H9 (cell line): ENCODE data around the gene CST11. TPM values are rescaled to one million over a fixed set of nuclear protein-coding genes. Genes with fewer than 3 reads are reported as not detected.

Source experiments
- DNase-seq: peaks from one replicate; pipeline ENCODE4 v3.0.0-alpha.2; 2017
- H2AFZ ChIP-seq: one replicate; pipeline ENCODE4 v1.6.1; 2013; ENCODE audit warnings: mild to moderate bottlenecking, low read length, control low read depth, moderate library complexity
- H2AK5ac ChIP-seq: 2 replicates; pipeline ENCODE4 v1.6.1; 2013; ENCODE audit warnings: low read length, control low read depth, mixed read lengths; ENCODE audit not compliant: insufficient read length
- H2BK120ac ChIP-seq: one replicate; pipeline ENCODE4 v1.6.1; 2013; ENCODE audit warnings: low read depth, mild to moderate bottlenecking, low read length, control low read depth, inconsistent platforms; ENCODE audit not compliant: poor library complexity, severe bottlenecking
- H2BK12ac ChIP-seq: 2 replicates; pipeline ENCODE4 v1.6.1; 2013; ENCODE audit warnings: low read length, control low read depth, mixed read lengths, low read depth; ENCODE audit not compliant: insufficient read length
- H2BK15ac ChIP-seq: 2 replicates; pipeline ENCODE4 v1.6.1; 2013; ENCODE audit warnings: low read depth, low read length, control low read depth
- H2BK20ac ChIP-seq: one replicate; pipeline ENCODE4 v1.6.1; 2013; ENCODE audit warnings: low read depth, mild to moderate bottlenecking, low read length, control low read depth, inconsistent platforms; ENCODE audit not compliant: poor library complexity, severe bottlenecking
- H2BK5ac ChIP-seq: 2 replicates; pipeline ENCODE4 v1.6.1; 2013; ENCODE audit warnings: low read length, control low read depth, mixed read lengths; ENCODE audit not compliant: insufficient read length
- H3K14ac ChIP-seq: 2 replicates; pipeline ENCODE4 v1.6.1; 2013; ENCODE audit warnings: low read length, control low read depth; ENCODE audit not compliant: insufficient read depth
- H3K18ac ChIP-seq: 2 replicates; pipeline ENCODE4 v1.6.1; 2013; ENCODE audit warnings: low read depth, mild to moderate bottlenecking, mixed read lengths, low read length, control low read depth; ENCODE audit not compliant: insufficient read length
- H3K23ac ChIP-seq: 2 replicates; pipeline ENCODE4 v1.6.1; 2013; ENCODE audit warnings: low read length, control low read depth, mixed read lengths, low read depth; ENCODE audit not compliant: insufficient read length
- H3K23me2 ChIP-seq: 2 replicates; pipeline ENCODE4 v1.6.1; 2013; ENCODE audit warnings: low read depth, mild to moderate bottlenecking, mixed read lengths, low read length, control low read depth; ENCODE audit not compliant: insufficient read length, poor library complexity, severe bottlenecking
- H3K27ac ChIP-seq: 2 replicates; pipeline ENCODE4 v1.5.1; 2013; ENCODE audit warnings: low read length, control low read depth, mixed read lengths, low read depth; ENCODE audit not compliant: insufficient read length
- H3K27me3 ChIP-seq: 2 replicates; pipeline ENCODE4 v1.6.1; 2013; ENCODE audit warnings: low read length, control low read depth, inconsistent platforms; ENCODE audit not compliant: insufficient read depth
- H3K4ac ChIP-seq: 2 replicates; pipeline ENCODE4 v1.6.1; 2013; ENCODE audit warnings: low read depth, mild to moderate bottlenecking, control low read depth, inconsistent platforms, low read length, moderate library complexity
- H3K4me1 ChIP-seq: 2 replicates; pipeline ENCODE4 v1.6.1; 2013; ENCODE audit warnings: low read length, control low read depth, inconsistent platforms; ENCODE audit not compliant: insufficient read depth
- H3K4me2 ChIP-seq: 2 replicates; pipeline ENCODE4 v1.6.1; 2013; ENCODE audit warnings: low read length, control low read depth, mixed read lengths; ENCODE audit not compliant: insufficient read length, insufficient read depth
- H3K56ac ChIP-seq: 2 replicates; pipeline ENCODE4 v1.6.1; 2013; ENCODE audit warnings: low read depth, mild to moderate bottlenecking, mixed read lengths, low read length, control low read depth; ENCODE audit not compliant: insufficient read length
- H3K79me1 ChIP-seq: 2 replicates; pipeline ENCODE4 v1.6.1; 2013; ENCODE audit warnings: low read depth, mild to moderate bottlenecking, moderate library complexity, low read length, control low read depth, inconsistent platforms; ENCODE audit not compliant: insufficient read depth, poor library complexity, severe bottlenecking
- H3K79me2 ChIP-seq: 2 replicates; pipeline ENCODE4 v1.6.1; 2013; ENCODE audit warnings: low read length, control low read depth, inconsistent platforms; ENCODE audit not compliant: insufficient read depth
- H3K9ac ChIP-seq: 2 replicates; pipeline ENCODE4 v1.6.1; 2013; ENCODE audit warnings: low read length, control low read depth, mixed read lengths; ENCODE audit not compliant: insufficient read length; ENCODE audit errors: extremely low read depth
- H3K9me3 ChIP-seq: one replicate; pipeline ENCODE4 v1.6.1; 2013; ENCODE audit warnings: low read depth, low read length, inconsistent platforms; ENCODE audit not compliant: control insufficient read depth
- H3T11ph ChIP-seq: one replicate; pipeline ENCODE4 v1.6.1; 2013; ENCODE audit warnings: mild to moderate bottlenecking, low read length, control low read depth, inconsistent platforms
- H4K20me1 ChIP-seq: one replicate; pipeline ENCODE4 v1.6.1; 2013; ENCODE audit not compliant: control insufficient read depth, insufficient read length, insufficient read depth
- H4K5ac ChIP-seq: 2 replicates; pipeline ENCODE4 v1.6.1; 2013; ENCODE audit warnings: low read depth, mild to moderate bottlenecking, mixed read lengths, low read length, control low read depth; ENCODE audit not compliant: insufficient read length
- H4K8ac ChIP-seq: replicated peaks from 2 replicates; pipeline ENCODE4 v1.6.1; 2013; ENCODE audit warnings: low read length, control low read depth, mixed read lengths, low read depth; ENCODE audit not compliant: insufficient read length
- H4K91ac ChIP-seq: 2 replicates; pipeline ENCODE4 v1.6.1; 2013; ENCODE audit warnings: low read depth, mild to moderate bottlenecking, moderate library complexity, mixed read lengths, low read length, control low read depth; ENCODE audit not compliant: insufficient read length
- H3K27ac Mint-ChIP-seq, 3 experiments: 2 replicates in 2 of 3; 3 replicates in 1 of 3; pipeline ENCODE4 v1.8.0; 2020 to 2021; ENCODE audit warnings: mixed read lengths in 3 of 3, mild to moderate bottlenecking in 1 of 3, moderate library complexity in 1 of 3
- H3K27me3 Mint-ChIP-seq: 2 replicates; pipeline ENCODE4 v1.8.0; 2021; ENCODE audit warnings: low read depth, mild to moderate bottlenecking, moderate library complexity, mixed read lengths
- H3K36me3 Mint-ChIP-seq, 3 experiments: 2 replicates in 2 of 3; 3 replicates in 1 of 3; pipeline ENCODE4 v1.8.0; 2020 to 2021; ENCODE audit warnings: low read depth in 3 of 3, mixed read lengths in 3 of 3; ENCODE audit not compliant: insufficient read depth in 1 of 3
- H3K4me1 Mint-ChIP-seq, 2 experiments: 2 replicates each; pipeline ENCODE4 v1.8.0; 2020; ENCODE audit warnings: mixed read lengths in 2 of 2
- H3K4me3 Mint-ChIP-seq, 2 experiments: 2 replicates in 1 of 2; 3 replicates in 1 of 2; pipeline ENCODE4 v1.8.0; 2020 to 2021; ENCODE audit warnings: mild to moderate bottlenecking in 2 of 2, mixed read lengths in 2 of 2, moderate library complexity in 1 of 2
- H3K9me3 Mint-ChIP-seq, 2 experiments: 2 replicates in 1 of 2; 3 replicates in 1 of 2; pipeline ENCODE4 v1.8.0; 2020; ENCODE audit warnings: mild to moderate bottlenecking in 2 of 2, mixed read lengths in 2 of 2, moderate library complexity in 1 of 2
- CTCF ChIP-seq: fragments of 200-600 bp; sonication (generic); conservative IDR thresholded peaks from 3 replicates; pipeline ENCODE4 v1.8.0; 2021; ENCODE audit warnings: antibody characterized with exemption, mild to moderate bottlenecking
- WGBS: extraction: QIAGEN DNeasy Blood & Tissue Kit; methylation state at CpG from one replicate; pipeline ENCODE4 v1.1.7; 2013; ENCODE audit warnings: missing lambda C conversion rate, low lambda C conversion rate, mixed read lengths; ENCODE audit not compliant: insufficient read length; ENCODE audit errors: extremely low coverage; 5-methylcytosine and 5-hydroxymethylcytosine counted together
- total RNA-seq: library from RNA; stranded (reverse); gene quantifications from 2 replicates; pipeline ENCODE4 v1.2.1, GENCODE V29; 2021

CST11 gene
- total RNA-seq, 1 experiment from 2014 or later: not detected

- Histone ChIP-seq H2AK5ac (no peak overlapping the region), H3K79me1 (no peaks in the 10 kb centered on the region), H3K27me3 (no peaks in the 10 kb centered on the region), H2BK5ac (no peak overlapping the region), H3K4ac (no peak overlapping the region), H3K27ac (no peak overlapping the region), H3K4me2 (no peak overlapping the region), H2AFZ (no peak overlapping the region), H3K23ac (no peak overlapping the region), H3T11ph (no peak overlapping the region), H2BK20ac (no peak overlapping the region), H2BK120ac (no peak overlapping the region), H3K56ac (no peak overlapping the region), H3K23me2 (no peaks in the 10 kb centered on the region), H3K18ac (no peak overlapping the region), H2BK15ac (no peak overlapping the region), H3K9ac (no peak overlapping the region), H4K5ac (no peak overlapping the region), H2BK12ac (no peak overlapping the region), H4K91ac (no peak overlapping the region), H3K14ac (no peak overlapping the region), H4K8ac (no peak overlapping the region), H3K79me2 (no peaks in the 10 kb centered on the region), H4K20me1 (no peaks in the 10 kb centered on the region), H3K4me1 (peaks cover 3% of the 10 kb centered on the region; the same call in 1 of the 2 replicates), H3K9me3 (no peaks in the 10 kb centered on the region)
- WGBS: no CpG with 5 or more reads among the region's 1 CpG
- Mint-ChIP-seq H3K9me3 (peaks cover 0 to 5% of the 10 kb centered on the region in 2 experiments; a peak in 3 of 5 replicates), H3K36me3 (peaks cover 3 to 6% (median 4%) of the 10 kb centered on the region in 3 experiments; a peak in 6 of 7 replicates), H3K27ac (no peak overlapping the region), H3K4me1 (peaks cover 10 to 11% of the 10 kb centered on the region in 2 experiments; a peak in 3 of 4 replicates), H3K27me3 (peaks cover 7% of the 10 kb centered on the region), H3K4me3 (no peak overlapping the region)
- TF ChIP-seq CTCF: no peak
- no peak for DNase-seq
These were observed 2.1 kb upstream of the CST11 start for GRCh38 chr20:23454816-23455215.
